Adrenal gland (tissue), 5 donors: ENCODE data around the gene ATP4A.

Experiments
- CTCF ChIP-seq, 6 experiments: fragments of 450-650 bp in 4 of 6; fragments of 200-600 bp in 2 of 6; sonication (generic) in 1 of 6; IDR thresholded peaks; 1 replicate in 5 of 6; 2 replicates in 1 of 6; pipeline versions ENCODE4 v1.5.1 to v1.8.0; 2016 to 2021; ENCODE audit warnings: antibody characterized with exemption in 6 of 6, mild to moderate bottlenecking in 2 of 6, moderate library complexity in 1 of 6
- POLR2A ChIP-seq, 2 donors: fragments of 450-650 bp; IDR thresholded peaks; one replicate each; pipeline ENCODE4 v1.6.1; 2017; ENCODE audit warnings: antibody characterized with exemption in 2 of 2, mild to moderate bottlenecking in 2 of 2, moderate library complexity in 1 of 2
- donor health status: DM: no; HTN: no; CAD: no.

GRCh38 chr19:35571406-35571965 lies 8.0 kb upstream of the ATP4A start:
- no peak for TF ChIP-seq CTCF (IDR thresholded peaks at IDR 0.05)
- no peak for TF ChIP-seq POLR2A (IDR thresholded peaks at IDR 0.05)
